H1 (cell line): ENCODE results near the gene COL4A1. TPM values are rescaled to one million over a fixed set of nuclear protein-coding genes. Genes with fewer than 3 reads are reported as not detected.

ENCODE experiments used
- CTCF ChIA-PET: fragments of 300-600 bp; sonication (Branson Sonifier 250); formaldehyde crosslinking; loops from one replicate; lab custom pipeline; 2021; ENCODE audit not compliant: partially characterized antibody; lab: Charles Lee
- POLR2A ChIA-PET: fragments of 300-600 bp; sonication (Branson Sonifier 250); formaldehyde crosslinking; loops from one replicate; lab custom pipeline; 2021; ENCODE audit warnings: inconsistent platforms; ENCODE audit not compliant: partially characterized antibody; lab: Charles Lee
- DNase-seq, 2 experiments: peaks; one replicate each; pipeline versions ENCODE4 v3.0.0 to v3.0.0-alpha.2; 2010 to 2022; ENCODE audit warnings: low spot score in 2 of 2, low read depth in 1 of 2, mixed read lengths in 1 of 2
- FAIRE-seq: peaks from 2 replicates; lab custom pipeline; 2011; peaks lifted over from hg19 to GRCh38; lab: Jason Lieb, UNC
- H2AFZ ChIP-seq: 2 replicates; pipeline ENCODE4 v1.8.1; 2012; ENCODE audit warnings: low read length, inconsistent platforms
- H2AK5ac ChIP-seq: 2 replicates; pipeline ENCODE4 v1.6.1; 2013; ENCODE audit warnings: low read depth, low read length
- H2BK120ac ChIP-seq: replicated peaks from 2 replicates; pipeline ENCODE3; 2013; ENCODE audit warnings: low read depth, low read length, inconsistent platforms
- H2BK12ac ChIP-seq: 2 replicates; pipeline ENCODE4 v1.6.1; 2013; ENCODE audit warnings: low read depth, low read length
- H2BK15ac ChIP-seq: 2 replicates; pipeline ENCODE4 v1.6.1; 2013; ENCODE audit warnings: low read length
- H2BK20ac ChIP-seq: 2 replicates; pipeline ENCODE4 v1.6.1; 2013; ENCODE audit warnings: low read length
- H2BK5ac ChIP-seq: 2 replicates; pipeline ENCODE4 v1.6.1; 2013; ENCODE audit warnings: low read depth, low read length
- H3K14ac ChIP-seq: 2 replicates; pipeline ENCODE4 v1.6.1; 2013; ENCODE audit warnings: inconsistent platforms; ENCODE audit not compliant: insufficient read length
- H3K18ac ChIP-seq: 2 replicates; pipeline ENCODE4 v1.6.1; 2013; ENCODE audit warnings: low read length; ENCODE audit errors: extremely low read depth
- H3K23ac ChIP-seq: 2 replicates; pipeline ENCODE4 v1.6.1; 2013; ENCODE audit warnings: inconsistent platforms; ENCODE audit not compliant: insufficient read length
- H3K23me2 ChIP-seq: 2 replicates; pipeline ENCODE4 v1.6.1; 2013; ENCODE audit warnings: low read depth, low read length
- H3K27ac ChIP-seq: 2 replicates; pipeline ENCODE4 v1.6.1; 2011; ENCODE audit warnings: low read depth, low read length, inconsistent platforms
- H3K27me3 ChIP-seq, 4 experiments: replicated peaks in 1 of 4; 1 replicate in 1 of 4; 2 replicates in 3 of 4; pipeline versions ENCODE4 v1.6.1 to v1.8.1; 2011 to 2013; ENCODE audit warnings: low read length in 3 of 4, mild to moderate bottlenecking in 3 of 4, inconsistent platforms in 2 of 4, mixed read lengths in 2 of 4, moderate library complexity in 1 of 4; ENCODE audit not compliant: control insufficient read depth in 3 of 4, insufficient read depth in 3 of 4; ENCODE audit errors: extremely low read depth in 1 of 4
- H3K36me3 ChIP-seq, 4 experiments: 2 replicates each; pipeline versions ENCODE4 v1.6.1 to v1.8.1; 2011 to 2013; ENCODE audit warnings: mild to moderate bottlenecking in 4 of 4, low read length in 3 of 4, moderate library complexity in 2 of 4, control low read depth in 1 of 4, inconsistent platforms in 1 of 4; ENCODE audit not compliant: insufficient read depth in 4 of 4, control insufficient read depth in 2 of 4
- H3K4ac ChIP-seq: replicated peaks from 2 replicates; pipeline ENCODE3; 2013; ENCODE audit warnings: low read length, low read depth, mixed read lengths, inconsistent platforms; ENCODE audit not compliant: insufficient read length
- H3K4me1 ChIP-seq, 4 experiments: replicated peaks in 1 of 4; 1 replicate in 1 of 4; 2 replicates in 3 of 4; pipeline versions ENCODE4 v1.6.1 to v1.8.1; 2011 to 2013; ENCODE audit warnings: low read length in 3 of 4, inconsistent platforms in 2 of 4, mixed read lengths in 1 of 4; ENCODE audit not compliant: insufficient read depth in 4 of 4, control insufficient read depth in 3 of 4
- H3K4me2 ChIP-seq, 2 experiments: 2 replicates each; pipeline versions ENCODE4 v1.6.1 to v1.8.1; 2011 to 2013; ENCODE audit warnings: low read depth in 2 of 2, low read length in 2 of 2, control low read depth in 1 of 2, inconsistent platforms in 1 of 2, mild to moderate bottlenecking in 1 of 2; ENCODE audit not compliant: insufficient read depth in 1 of 2
- H3K4me3 ChIP-seq, 4 experiments: fragments of 200-600, 300-600 bp in 1 of 4; sonication (generic), shearing (Covaris generic), sonication (Bioruptor Twin) in 1 of 4; 2 replicates each; pipeline versions ENCODE4 v1.5.1 to v1.8.1; 2011 to 2016; ENCODE audit warnings: low read length in 4 of 4, low read depth in 3 of 4, control low read depth in 2 of 4, inconsistent platforms in 2 of 4, mild to moderate bottlenecking in 2 of 4, mixed read lengths in 1 of 4, moderate library complexity in 1 of 4; ENCODE audit not compliant: insufficient read depth in 2 of 4; ENCODE audit errors: extremely low read depth in 1 of 4
- H3K56ac ChIP-seq: replicated peaks from 2 replicates; pipeline ENCODE3; 2013; ENCODE audit warnings: low read depth, mild to moderate bottlenecking, mixed read lengths, low read length, inconsistent platforms; ENCODE audit not compliant: insufficient read length
- H3K79me1 ChIP-seq: 2 replicates; pipeline ENCODE4 v1.6.1; 2013; ENCODE audit warnings: low read depth, low read length, control low read depth
- H3K79me2 ChIP-seq, 2 experiments: 2 replicates each; pipeline versions ENCODE4 v1.6.1 to v1.8.1; 2012 to 2013; ENCODE audit warnings: low read length in 2 of 2, mild to moderate bottlenecking in 2 of 2, inconsistent platforms in 1 of 2; ENCODE audit not compliant: insufficient read depth in 2 of 2, control insufficient read depth in 1 of 2
- H3K9ac ChIP-seq, 4 experiments: replicated peaks in 1 of 4; 1 replicate in 1 of 4; 2 replicates in 3 of 4; pipeline versions ENCODE4 v1.6.1 to v1.8.1; 2011 to 2013; ENCODE audit warnings: low read depth in 3 of 4, low read length in 3 of 4, control low read depth in 2 of 4, mild to moderate bottlenecking in 2 of 4, moderate library complexity in 2 of 4, inconsistent platforms in 1 of 4; ENCODE audit errors: extremely low read depth in 1 of 4
- H3K9me3 ChIP-seq, 2 experiments: 2 replicates each; pipeline versions ENCODE4 v1.6.1 to v1.8.1; 2012 to 2013; ENCODE audit warnings: mild to moderate bottlenecking in 2 of 2, moderate library complexity in 2 of 2, control low read depth in 1 of 2, inconsistent platforms in 1 of 2, low read depth in 1 of 2, low read length in 1 of 2, mixed read lengths in 1 of 2; ENCODE audit not compliant: insufficient read depth in 2 of 2
- H4K20me1 ChIP-seq, 2 experiments: replicated peaks in 1 of 2; 2 replicates each; pipeline versions ENCODE3 to v1.8.1; 2011 to 2013; ENCODE audit warnings: inconsistent platforms in 2 of 2, low read length in 2 of 2, mild to moderate bottlenecking in 1 of 2; ENCODE audit not compliant: insufficient read depth in 2 of 2, control insufficient read depth in 1 of 2
- H4K5ac ChIP-seq: 2 replicates; pipeline ENCODE4 v1.6.1; 2013; ENCODE audit warnings: low read length, low read depth, mixed read lengths, inconsistent platforms; ENCODE audit not compliant: insufficient read length
- H4K8ac ChIP-seq: 2 replicates; pipeline ENCODE4 v1.8.0; 2013; ENCODE audit warnings: mild to moderate bottlenecking, moderate library complexity, low read length, inconsistent platforms; ENCODE audit not compliant: insufficient read depth; ENCODE audit errors: extremely low read depth
- H4K91ac ChIP-seq: replicated peaks from 2 replicates; pipeline ENCODE3; 2013; ENCODE audit warnings: low read length, mixed read lengths, inconsistent platforms; ENCODE audit not compliant: insufficient read length
- RNF2 ChIP-seq: fragments of 200-900, 300-1000 bp; sonication (generic); IDR thresholded peaks from 2 replicates; pipeline ENCODE4 v1.7.1; 2016; ENCODE audit warnings: borderline replicate concordance, low read depth, mild to moderate bottlenecking, antibody characterized with exemption, low read length; ENCODE audit not compliant: poor library complexity, severe bottlenecking; ENCODE audit errors: missing control alignments
- SAP30 ChIP-seq: fragments of 300-600 bp; sonication (generic); IDR thresholded peaks from 2 replicates; pipeline ENCODE4 v1.7.1; 2012; ENCODE audit warnings: low read length, moderate library complexity, mild to moderate bottlenecking, inconsistent platforms; ENCODE audit not compliant: insufficient read depth, insufficient replicate concordance
- WGBS, 2 experiments: shearing (Covaris generic) in 1 of 2; methylation state at CpG; one replicate each; pipeline versions ENCODE4 v1.1.6 to v1.1.7; 2013 to 2015; ENCODE audit warnings: low lambda C conversion rate in 2 of 2, mixed read lengths in 2 of 2, inconsistent platforms in 1 of 2, low coverage in 1 of 2, missing lambda C conversion rate in 1 of 2; ENCODE audit not compliant: insufficient replicate concordance in 2 of 2, insufficient coverage in 1 of 2, insufficient read length in 1 of 2; ENCODE audit errors: extremely low coverage in 1 of 2, missing lambda C conversion rate in 1 of 2; 5-methylcytosine and 5-hydroxymethylcytosine counted together
- polyA plus RNA-seq, 7 experiments: library from polyadenylated mRNA; depleted of rRNA in 3 of 7; stranded (reverse) in 5 of 7; unstranded in 2 of 7; fragments of >200 nt in 5 of 7; fragments of 200-250 nt in 2 of 7; gene quantifications; 1 replicate in 5 of 7; 2 replicates in 1 of 7; 4 replicates in 1 of 7; pipeline versions ENCODE4 v1.2.1 to v1.2.3, GENCODE V29; 2011 to 2013; ENCODE audit warnings: missing spikeins in 2 of 7, mixed read lengths in 2 of 7
- total RNA-seq: library from RNA; stranded (reverse); fragmentation: NEBNext Ultra II Directional; extraction: Animal tissue kit (Norgen Biotek cat#: 25700); gene quantifications from 2 replicates; pipeline ENCODE4 v1.2.1, GENCODE V29; 2021

The COL4A1 gene
- total and polyA plus RNA-seq, 2 of the 8 experiments (the other 6 are each of a cell fraction or from before 2014, with no cell fraction given), result 30.7 to 82.0 TPM

- FAIRE-seq, result no peak
- POLR2A ChIA-PET, result no interaction called here
Measured at GRCh38 chr13:110303644-110304043, 3.3 kb downstream of the COL4A1 start.

More at GRCh38 chr13:110303644-110304043, 3.3 kb downstream of the COL4A1 start:
- no peak overlapping the region for H2BK120ac ChIP-seq
- H3K4me3 ChIP-seq, result no peak overlapping the region
- H2AFZ ChIP-seq, result no peak overlapping the region
- no peak overlapping the region for H3K56ac ChIP-seq
- peaks cover 0 to 13% (median 10%) of the 10 kb centered on the region in 4 experiments; a peak in 5 of 7 replicates for H3K27me3 ChIP-seq
- H3K36me3 ChIP-seq, result no peaks in the 10 kb centered on the region
- H3K79me1 ChIP-seq, result peaks cover 4% of the 10 kb centered on the region; the same call in 1 of the 2 replicates
- peaks cover 13% of the 10 kb centered on the region for H3K23me2 ChIP-seq
- peaks cover 0 to 1% of the 10 kb centered on the region in 2 experiments for H4K20me1 ChIP-seq
- no peaks in the 10 kb centered on the region for H3K9me3 ChIP-seq
- no peak overlapping the region for H2BK5ac ChIP-seq
- H3K14ac ChIP-seq, result no peak overlapping the region
- H2BK15ac ChIP-seq, result no peak overlapping the region
- no peak for DNase-seq
- H2AK5ac ChIP-seq, result no peak overlapping the region
- no peak overlapping the region for H4K91ac ChIP-seq
- no peak overlapping the region for H3K4ac ChIP-seq
- CTCF ChIA-PET, result interaction anchor here (0.7 to 2.5 kb wide), 6 partner anchors 20 to 107 kb away, joined by 3 to 8 read pairs (median 5); no protein-coding TSS in a partner anchor
- H3K18ac ChIP-seq, result no peak overlapping the region
- H4K8ac ChIP-seq, result no peak overlapping the region
- TF ChIP-seq RNF2, result no peak
- TF ChIP-seq SAP30, result no peak
- H3K4me1 ChIP-seq, result peaks cover 10 to 17% (median 16%) of the 10 kb centered on the region in 4 experiments
- no peak overlapping the region for H3K27ac ChIP-seq
- WGBS, 2 experiments, result 87% methylated on average over 7 of the region's 7 CpGs; no CpG with 5 or more reads in 1 of the 2 experiments
- no peak overlapping the region for H3K23ac ChIP-seq
- no peak overlapping the region for H3K4me2 ChIP-seq
- peaks cover 0 to 16% of the 10 kb centered on the region in 2 experiments; a peak in 2 of 4 replicates for H3K79me2 ChIP-seq
- H4K5ac ChIP-seq, result no peak overlapping the region
- no peak overlapping the region for H2BK12ac ChIP-seq
- no peak overlapping the region for H2BK20ac ChIP-seq
- no peak overlapping the region for H3K9ac ChIP-seq
